Hepatocyte (in vitro differentiated cells): ENCODE results near the gene MZT2B.

ENCODE experiments used
- EZH2 ChIP-seq: fragments of 200-600 bp; sonication (generic); IDR thresholded peaks from 2 replicates; pipeline ENCODE4 v1.6.1; 2016; ENCODE audit warnings: antibody characterized with exemption, mild to moderate bottlenecking, borderline replicate concordance
- EZH2phosphoT487 ChIP-seq: fragments of 200-600 bp; sonication (generic); IDR thresholded peaks from one replicate; pipeline ENCODE4 v1.6.1; 2018; ENCODE audit warnings: antibody characterized with exemption, mild to moderate bottlenecking, low read depth, moderate library complexity; ENCODE audit not compliant: unreplicated experiment, severe bottlenecking
- TF ChIP-seq, protein P1 (sequence below): fragments of 200-600 bp; sonication (generic); IDR thresholded peaks from 2 replicates; pipeline ENCODE4 v1.5.1; 2016; ENCODE audit warnings: antibody characterized with exemption, mild to moderate bottlenecking; ENCODE audit not compliant: poor library complexity

DNA sequence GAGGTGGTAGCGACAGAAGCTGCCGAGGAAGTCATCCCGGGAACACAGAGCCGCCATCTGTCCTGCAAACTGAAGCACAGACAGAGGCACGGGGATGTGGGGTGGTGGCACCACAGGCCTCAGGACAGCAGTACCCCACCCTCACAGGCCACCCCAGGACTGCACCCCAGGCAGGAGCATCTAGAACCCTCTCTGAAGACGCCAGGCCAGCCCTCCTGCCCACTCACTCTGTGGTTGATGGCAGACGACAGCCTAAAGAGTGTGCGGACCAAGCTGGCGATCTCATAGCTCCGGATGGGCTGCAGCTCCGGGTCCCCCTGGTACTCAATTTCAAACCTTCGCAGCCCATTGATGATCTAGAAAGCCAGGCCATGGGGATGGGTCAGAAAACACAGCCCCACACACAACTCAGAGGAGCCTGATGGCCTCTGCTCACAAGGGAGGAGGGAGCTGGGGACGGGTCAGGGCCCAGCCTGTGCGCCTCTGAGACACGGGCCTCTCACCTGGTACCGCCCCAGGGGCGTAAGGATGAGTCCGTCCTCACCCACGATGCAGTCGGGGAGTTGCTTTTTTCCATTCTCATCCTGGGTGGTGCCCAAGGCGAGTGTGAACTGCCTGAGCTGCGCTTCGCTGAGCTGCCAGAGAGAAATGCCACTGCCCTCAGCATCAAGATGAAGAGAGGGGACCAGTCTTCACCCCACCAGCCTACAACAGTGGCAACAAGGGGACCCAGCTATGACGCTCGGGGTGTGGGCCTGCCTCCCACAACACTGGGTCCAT is 29.1 kb upstream of the MZT2B start:
- TF ChIP-seq, protein P1, sequence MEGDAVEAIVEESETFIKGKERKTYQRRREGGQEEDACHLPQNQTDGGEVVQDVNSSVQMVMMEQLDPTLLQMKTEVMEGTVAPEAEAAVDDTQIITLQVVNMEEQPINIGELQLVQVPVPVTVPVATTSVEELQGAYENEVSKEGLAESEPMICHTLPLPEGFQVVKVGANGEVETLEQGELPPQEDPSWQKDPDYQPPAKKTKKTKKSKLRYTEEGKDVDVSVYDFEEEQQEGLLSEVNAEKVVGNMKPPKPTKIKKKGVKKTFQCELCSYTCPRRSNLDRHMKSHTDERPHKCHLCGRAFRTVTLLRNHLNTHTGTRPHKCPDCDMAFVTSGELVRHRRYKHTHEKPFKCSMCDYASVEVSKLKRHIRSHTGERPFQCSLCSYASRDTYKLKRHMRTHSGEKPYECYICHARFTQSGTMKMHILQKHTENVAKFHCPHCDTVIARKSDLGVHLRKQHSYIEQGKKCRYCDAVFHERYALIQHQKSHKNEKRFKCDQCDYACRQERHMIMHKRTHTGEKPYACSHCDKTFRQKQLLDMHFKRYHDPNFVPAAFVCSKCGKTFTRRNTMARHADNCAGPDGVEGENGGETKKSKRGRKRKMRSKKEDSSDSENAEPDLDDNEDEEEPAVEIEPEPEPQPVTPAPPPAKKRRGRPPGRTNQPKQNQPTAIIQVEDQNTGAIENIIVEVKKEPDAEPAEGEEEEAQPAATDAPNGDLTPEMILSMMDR, result no peak
- TF ChIP-seq EZH2phosphoT487, result no peak
- TF ChIP-seq EZH2, result no peak
